Activated T-cell treated with anti-CD3 and anti-CD28 coated beads for 24 hours (primary cell): Measurements from ENCODE around the gene MAN1A1.

ENCODE experiments used
- DNase-seq: peaks from one replicate; pipeline ENCODE4 v3.0.0-alpha.2; 2020; ENCODE audit warnings: low read depth

MAN1A1 gene

DNA sequence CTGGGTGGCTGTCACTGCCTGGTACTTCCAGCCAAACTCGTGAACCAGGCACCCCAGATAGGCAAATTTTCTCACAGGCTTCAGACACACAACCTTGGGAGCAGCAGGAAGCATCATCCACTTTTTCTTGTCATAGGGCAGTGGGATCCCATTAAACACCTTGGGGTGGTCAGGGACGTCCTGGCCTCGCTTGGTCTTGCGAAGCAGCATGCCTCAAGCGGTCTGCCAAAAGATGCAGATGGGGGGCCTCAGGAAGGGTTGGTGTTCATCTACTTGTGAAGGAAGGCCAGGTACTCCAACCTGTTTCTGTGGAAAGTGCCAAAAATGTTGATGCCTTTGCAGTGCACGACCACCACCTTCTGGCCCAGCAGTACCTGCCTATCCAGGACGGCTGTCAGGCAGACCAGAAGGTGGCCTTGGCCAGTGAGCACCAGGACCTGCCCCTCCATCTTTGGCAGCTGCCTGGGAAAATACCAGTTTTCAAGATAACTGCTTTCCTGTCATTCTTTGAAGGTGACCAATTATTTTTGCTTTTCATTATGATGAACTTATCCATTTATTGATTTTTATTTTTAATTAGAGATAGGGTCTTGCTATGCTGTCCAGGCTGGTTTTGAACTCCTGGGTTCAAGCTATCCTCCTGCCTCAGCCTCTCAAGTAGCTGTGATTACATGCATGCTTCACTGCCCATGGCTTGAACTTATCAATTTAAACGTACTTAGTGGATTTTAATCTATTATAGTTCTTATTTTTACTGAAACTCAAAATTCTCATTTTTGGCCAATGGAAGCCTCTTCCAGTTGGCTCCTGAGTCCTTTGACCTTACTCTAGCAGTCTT, 80.1 kb downstream of the MAN1A1 start:
- no peak for DNase-seq

DNA sequence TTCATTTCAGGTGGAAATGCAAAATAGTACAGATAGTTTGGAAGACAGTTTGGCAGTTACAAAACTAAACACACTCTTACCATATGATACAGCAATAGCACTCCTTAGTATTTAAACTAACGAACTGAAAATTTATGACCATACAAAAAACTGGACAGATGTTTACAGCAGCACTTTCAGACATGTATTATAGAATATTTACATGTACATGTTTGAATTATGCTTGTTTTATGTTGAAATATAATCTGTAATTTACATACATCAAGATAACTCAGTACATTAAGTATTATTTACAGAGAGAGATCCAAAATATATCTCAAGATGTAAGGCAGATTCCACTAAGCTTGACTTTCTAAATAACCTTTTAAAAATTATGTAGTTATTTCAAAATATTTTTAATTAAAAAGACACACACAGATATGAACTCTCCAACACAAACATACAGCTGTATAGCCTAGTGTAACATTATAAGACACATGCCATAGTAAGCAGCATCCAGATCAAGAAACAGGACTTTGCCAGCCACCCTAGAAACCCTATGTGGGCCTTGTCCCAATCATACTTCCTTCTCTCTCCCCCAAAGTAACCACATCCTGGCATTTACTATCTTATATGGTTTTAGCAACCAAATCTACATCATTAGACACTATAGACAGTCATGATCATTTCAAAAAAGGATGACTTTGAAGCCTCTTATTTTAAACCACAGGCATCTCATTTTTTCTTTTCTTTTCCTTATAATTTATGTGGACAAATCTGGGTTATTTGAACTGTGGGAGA, 82.2 kb downstream of the MAN1A1 start:
- DNase-seq = no peak

DNA sequence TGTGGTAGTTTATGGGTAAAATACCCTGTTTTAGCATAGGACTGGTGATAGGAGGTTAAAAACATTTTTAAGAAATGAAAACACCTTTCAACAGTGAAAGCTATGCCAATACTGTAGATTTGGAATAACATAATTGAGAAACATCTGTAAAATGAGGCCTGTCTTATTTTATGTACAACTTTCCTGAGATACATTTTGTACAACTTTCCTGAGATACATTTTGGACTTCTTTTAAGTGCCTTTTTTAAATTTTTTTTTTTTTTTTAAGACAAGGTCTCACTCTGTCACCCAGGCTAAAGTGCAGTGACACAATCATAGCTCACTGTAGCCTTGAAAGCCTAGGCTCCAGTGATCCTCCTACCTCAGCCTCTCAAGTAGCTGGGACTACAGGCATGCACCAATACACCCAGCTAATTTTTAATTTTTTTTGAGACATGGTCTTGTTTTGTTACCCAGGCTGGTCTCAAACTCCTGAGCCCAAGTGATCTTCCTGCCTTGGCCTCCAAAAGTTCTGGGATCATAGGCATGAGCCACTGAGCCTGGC, 84.6 kb downstream of the MAN1A1 start:
- DNase-seq = no peak

DNA sequence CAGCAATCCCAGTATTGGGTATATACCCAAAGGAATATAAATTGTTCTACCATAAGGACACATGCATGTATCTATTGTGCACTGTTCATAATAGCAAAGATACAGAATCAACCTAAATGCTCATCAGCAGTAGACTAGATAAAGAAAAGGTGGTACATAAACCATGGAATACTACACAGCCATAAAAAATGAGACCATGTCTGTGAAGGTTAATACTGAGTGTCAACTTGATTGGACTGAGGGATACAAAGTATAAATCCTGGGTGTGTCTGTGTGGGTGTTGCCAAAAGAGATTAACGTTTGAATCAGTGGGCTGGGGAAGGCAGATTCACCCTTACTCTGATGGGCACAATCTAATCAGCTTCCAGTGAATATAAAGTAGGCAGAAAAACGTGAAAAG, 86.9 kb downstream of the MAN1A1 start:
- no peak for DNase-seq

DNA sequence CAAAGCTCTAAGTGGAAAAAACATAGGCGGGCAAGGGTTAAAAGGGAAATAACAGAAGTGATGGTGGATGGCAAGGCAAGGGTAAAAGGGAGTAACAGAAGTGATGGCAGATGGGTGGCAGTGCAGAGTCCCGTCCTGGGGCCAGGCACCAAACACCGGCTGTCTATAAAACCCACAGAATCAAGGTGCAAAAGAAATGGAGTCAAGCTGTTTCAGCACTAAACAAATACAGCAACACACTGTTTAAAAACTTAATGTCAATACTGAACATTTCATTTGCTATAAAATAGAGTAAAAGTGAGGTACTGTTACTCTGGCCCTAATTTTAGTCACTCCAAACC, 87.6 kb downstream of the MAN1A1 start:
- no peak for DNase-seq

DNA sequence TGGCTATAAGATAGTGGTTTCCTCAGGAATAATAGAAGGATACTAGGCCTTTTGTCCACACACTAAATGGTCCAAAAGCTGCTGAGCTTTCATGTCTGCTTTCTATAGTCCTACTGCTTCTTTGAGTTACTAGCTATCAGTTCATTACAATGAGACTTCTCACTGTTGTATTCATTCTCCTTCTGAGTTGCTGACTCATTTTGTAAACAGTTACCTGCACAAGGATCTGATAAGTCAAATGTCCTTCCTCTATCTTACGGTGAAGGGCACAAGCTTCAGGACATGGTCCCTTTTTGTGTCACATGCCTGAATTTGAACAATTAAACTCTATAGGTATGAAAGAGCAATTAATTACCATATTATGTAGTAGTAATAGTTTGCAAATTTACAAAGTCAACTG, 90.5 kb downstream of the MAN1A1 start:
- no peak for DNase-seq

DNA sequence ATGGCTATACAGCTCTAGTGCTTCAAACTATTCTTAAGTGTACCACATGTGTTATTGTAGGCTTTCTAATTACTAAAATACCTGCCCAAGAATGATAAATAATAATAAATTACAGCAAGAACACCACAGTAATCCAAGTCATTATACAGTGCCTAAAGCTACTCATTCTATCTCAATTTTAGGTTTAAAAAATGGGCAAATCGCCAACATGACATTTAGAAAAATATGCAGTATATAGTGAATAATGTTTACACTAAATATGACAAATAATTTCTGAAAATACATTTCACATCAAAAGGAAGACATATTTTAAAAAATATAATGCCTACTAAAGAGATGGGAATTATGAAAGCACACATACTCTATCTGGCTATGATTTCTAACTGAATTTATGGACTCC, 91.8 kb downstream of the MAN1A1 start:
- DNase-seq = no peak

DNA sequence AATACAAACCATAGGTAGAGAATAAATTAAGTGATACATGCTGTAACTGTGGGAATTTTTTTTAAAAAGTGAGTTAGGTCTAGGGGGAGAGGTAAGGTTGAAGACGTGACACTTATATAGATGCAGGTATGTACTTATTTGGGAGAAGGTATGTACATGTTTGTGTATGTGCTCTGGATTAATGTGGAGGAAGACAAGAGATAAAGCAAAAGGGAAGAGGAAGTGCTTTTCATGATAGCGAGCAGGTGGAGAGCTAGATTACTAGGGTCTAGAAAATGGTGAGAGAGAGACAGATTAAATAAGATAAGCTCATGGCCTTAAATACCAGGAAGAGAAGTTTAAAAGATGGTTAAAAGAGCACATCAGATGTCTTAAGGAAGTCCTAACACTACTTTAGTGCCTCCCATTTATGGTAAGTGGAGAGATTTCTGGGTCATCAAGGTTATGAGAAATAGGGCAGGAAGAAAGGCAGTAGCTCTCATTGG, 92.5 kb downstream of the MAN1A1 start:
- no peak for DNase-seq

DNA sequence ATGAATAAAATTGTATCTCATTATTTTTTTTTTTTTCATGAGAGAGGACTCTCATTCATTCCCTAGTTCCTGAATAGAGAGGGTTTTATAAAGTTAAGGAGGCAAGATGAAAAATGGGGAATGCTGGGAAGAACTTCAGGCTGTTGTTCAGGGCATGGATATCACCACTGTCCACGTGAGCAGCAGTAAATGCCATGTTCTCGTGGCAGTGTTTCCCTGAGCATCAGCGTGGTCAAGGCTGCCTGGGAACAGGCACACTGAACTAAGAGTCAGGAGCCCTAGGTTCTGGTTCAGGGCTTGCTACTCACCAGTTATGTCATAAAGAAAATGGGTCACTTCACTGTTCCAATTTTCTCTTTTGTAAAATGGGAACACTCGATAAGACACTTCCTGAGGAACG, 93.2 kb downstream of the MAN1A1 start:
- DNase-seq = no peak

DNA sequence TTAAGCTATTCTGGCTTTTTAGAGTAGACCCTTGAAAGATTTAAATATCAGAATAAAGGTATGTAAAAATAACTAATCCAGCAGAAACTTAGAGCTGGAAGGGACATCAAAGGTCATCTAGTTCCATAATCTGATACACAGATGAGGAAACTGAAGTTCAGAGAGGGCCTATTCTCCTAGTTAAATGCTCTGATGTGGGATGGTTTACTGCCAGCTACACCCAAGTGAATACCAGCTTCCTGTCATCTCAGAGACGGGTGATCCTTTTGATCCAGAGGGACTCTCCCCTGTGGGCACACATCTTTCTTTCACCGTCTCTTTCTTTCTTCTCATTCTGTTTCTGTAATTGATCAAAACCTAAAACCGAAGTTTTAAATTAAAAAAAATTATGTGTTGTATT, 94.1 kb downstream of the MAN1A1 start:
- no peak for DNase-seq

DNA sequence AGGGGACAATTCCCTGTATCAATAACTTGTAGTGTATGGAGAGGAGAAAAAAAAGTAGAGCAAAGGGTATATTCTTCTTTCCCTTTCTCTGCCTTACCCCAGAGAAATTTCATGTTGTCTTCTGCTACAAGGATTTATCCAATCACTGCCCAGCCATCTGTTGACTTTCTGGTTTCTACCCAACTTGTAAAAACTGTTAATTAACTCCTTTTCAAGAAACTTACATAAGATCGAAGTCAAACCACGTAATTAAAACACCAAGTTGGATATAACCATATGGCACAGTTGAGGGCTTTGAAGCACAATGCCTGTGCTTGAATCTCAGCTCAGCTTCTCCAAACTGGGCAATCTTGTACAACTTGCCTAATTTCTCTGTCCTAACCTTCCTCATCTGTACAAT, 99.5 kb downstream of the MAN1A1 start:
- no peak for DNase-seq

DNA sequence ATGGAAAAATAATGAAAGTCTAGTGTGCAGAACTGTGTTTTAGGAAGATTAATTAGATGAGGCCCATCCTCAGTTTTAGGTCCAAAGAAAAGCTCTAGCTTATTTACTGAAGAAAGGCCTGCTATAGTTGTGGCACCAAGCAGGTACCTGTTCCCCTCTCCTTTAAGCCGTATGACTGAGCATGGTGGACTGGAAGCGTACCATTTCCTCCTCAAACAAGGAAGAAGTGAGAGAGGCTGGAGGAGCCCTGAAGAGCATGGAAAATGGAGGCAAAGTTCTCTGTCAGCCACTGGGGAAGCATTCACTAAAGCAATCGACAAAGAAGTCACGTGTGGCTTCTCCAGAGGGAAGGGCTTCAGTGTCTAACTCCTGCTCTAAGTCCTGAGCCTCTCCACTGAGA, 100.2 kb downstream of the MAN1A1 start:
- DNase-seq = no peak

DNA sequence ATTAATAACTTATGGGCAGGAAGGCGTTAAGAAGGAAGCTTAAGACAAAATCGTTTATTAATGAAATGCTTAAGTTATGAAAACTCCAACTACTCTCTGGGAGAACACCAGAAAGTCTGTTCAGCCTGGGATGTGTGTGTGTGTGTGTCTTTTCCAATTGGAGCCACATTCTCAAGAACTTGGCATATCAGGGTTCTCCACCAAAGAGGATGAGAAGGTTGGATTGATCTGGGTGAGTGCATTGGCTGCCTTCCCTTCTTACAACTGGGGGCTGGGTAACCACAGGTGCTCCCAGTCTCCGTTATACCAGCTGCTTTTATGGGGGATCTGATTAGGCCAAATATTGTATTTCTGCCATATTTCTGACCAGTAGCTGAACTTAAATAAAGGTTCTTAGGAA, 102.1 kb downstream of the MAN1A1 start:
- DNase-seq = no peak

DNA sequence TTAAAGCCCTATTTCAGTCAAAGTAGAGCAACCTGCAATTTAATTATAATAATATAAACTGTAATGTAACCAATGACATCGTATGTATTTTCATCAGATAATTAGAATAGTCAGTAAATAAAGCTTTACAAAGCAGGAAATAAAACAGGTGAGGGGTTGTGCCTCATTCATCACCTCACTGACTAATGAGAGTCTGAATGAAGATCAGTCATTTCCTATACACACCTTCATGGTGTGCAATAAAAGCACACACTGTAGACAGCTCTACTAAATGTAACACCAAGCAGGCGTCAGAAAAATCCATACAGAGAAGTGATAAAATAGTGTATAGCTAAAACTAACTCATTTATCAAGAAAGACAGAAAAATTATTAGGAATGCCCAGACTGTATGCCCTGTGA, 105.9 kb downstream of the MAN1A1 start:
- no peak for DNase-seq

DNA sequence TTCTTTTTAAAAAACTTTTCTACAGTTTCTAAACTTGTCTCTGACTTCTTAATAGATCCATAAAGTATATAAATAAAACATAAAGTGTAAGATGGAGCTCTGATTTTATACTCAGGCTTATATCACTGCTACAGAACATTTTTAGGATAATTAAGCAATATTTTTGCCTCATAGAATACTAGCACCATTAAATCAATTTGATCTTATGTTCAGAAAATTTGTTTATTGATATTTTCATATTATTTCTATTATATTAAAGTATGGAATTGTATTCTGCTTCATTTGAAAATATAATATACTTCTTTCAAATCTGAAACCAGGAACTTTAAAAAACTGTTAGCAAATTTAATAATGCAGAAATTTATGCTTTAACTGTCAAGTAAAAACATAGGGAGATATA, 106.5 kb downstream of the MAN1A1 start:
- DNase-seq = no peak

DNA sequence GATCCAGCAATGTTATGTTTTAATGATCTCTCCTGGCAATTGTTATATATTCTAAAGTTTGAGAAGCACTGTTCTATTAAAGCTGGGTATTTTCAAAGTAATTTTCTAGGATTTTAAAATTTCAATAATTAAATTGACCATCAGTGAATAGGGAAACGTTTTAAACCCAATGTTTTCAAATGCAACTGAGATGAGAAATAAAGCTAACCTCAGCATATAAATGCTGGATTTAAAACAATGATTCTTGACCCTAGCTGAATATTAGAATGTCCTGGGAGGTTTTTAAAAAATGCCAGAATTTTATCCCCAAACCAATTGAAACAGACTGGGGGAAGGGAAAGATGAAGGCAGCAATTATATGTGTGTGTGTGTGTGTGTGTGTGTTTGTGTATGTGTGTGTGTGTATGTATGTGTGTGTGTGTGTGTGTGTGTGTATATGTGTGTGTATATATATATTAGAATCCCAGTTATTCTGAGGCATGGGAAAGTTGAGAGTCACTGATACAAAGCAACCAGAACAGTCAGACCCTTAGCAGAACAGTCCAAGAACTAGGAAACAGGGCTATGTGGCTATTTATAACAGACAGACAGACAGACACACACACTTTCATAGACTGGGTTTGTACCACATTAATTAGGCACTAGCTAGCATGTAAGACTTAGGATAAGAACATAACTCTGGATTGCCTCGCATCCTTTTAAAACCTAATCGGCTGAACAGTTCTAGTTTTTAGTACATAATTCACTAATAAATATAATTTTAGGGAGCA, 107.8 kb downstream of the MAN1A1 start:
- no peak for DNase-seq

DNA sequence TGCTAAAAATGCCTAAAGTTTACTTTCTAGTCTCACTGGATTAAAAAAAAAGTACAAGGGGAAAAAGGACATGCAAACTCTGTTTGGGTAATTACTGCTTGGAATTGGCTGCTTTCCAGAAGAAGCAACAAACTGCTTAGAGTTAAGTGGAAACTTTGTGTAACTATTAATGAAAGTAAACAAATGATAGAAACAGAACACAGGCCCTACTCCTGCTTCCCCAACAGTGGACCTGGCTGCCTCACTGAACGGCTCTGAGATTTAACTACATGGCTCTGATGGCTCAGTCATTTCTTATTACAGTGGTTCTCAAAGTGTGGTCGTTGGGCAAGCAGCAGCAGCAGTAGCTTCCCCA, 108.5 kb downstream of the MAN1A1 start:
- no peak for DNase-seq

DNA sequence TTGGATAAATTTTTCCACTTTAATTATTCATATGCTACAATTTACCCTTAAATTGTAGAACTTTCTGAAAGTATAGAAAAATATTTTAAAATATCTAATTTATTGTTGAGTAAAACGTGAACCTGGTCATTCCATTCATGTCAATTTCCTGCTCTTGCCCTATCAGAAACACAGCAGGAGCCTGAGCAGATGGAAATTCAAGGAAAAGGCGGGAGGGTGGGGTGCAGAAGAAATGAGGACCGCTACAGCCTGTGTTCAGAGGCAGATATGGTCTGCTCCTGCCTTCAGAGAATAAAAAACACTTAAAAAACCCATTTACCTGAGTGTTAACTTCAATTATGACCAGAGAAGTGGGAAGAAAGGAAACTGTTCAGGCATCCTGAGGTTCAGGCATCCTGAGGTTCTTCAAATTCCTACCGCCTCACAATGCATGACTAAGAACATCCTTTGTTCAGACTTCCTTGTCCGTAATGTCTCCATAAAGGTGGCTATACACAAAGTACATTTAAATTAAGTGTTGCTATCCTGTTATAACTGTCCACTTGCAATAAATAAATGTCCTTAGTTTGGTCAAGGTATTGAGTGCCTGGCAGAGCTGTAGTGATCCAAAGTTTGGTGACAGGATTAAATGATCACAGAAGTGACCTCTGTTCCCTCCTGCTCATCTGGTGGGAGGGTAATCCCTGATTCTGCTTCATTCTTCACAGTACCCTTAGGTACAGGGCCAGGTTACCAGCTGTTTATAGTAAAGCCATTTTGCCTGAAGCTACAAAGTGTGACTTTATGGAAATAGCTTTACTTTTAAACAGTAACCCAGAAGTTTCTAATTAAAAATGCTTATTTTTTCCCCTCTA, 109.1 kb downstream of the MAN1A1 start:
- DNase-seq = no peak

DNA sequence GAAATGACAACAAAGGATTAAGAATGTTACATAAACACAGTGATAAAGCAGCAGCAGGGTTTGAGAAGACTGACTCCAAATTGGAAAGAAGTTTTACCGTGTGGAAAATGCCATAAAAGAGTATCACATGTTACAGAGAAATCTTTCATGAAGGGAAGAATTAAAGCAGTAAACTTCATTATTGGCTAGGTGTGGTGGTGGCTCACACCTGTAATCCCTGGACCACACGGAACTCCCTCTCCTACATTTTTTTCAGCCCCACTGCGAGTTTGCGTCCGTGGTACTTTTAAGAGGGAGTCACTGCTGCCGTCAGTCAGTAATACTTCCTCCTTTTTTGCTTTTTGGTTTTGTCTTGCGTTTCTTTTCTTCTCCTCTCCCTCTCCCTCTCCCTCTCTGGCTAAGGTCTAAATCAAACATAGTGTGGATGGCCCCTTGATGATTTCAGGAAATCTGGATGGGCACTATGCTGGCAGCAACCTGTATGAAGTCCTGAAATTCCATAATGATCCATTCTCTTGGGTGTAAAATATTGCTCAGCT, 112.3 kb downstream of the MAN1A1 start:
- no peak for DNase-seq

DNA sequence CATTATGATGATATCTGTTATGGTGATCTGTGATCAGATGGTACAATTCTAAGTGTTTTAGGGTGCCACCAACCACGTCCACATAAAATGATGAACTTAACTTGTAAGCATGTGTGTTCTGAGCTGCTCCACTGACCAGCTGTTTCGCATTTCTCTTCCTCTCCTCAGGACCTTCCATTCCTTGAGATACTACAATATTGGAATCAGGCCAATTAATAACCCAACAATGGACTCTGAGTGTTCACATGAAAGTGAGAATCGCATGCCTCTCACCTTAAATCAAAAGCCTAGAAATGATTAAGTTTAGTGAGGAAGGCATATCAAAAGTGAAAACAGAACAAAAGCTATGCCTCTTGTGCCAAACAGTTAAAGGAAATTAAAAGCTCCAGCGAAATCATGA, 114.6 kb downstream of the MAN1A1 start:
- DNase-seq = no peak

DNA sequence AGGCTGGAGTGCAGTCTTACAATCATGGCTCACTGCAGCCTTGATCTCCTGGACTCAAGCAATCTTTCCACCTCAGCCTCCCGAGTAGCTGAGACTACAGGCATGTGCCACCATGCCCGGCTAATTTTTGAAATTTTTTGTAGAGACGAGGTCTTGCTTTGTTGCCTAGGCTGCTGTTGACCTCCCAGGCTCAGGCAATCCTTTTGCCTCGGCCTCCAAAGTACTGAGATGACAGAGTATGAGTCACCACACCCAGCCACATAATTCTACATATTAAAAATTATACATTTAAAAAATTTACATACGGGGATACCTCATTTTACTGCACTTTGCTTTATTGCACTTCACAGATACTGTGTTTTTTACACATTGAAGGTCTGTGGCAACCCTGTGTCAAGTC, 115.1 kb downstream of the MAN1A1 start:
- DNase-seq = no peak
